T-helper 2 cell treated with Interferon-gamma antibody and Interleukin-4, amounts not matched to agents 5 μg/mL and 100 μg/mL, for 36 hours (primary cell): ENCODE results near the gene PRMT9.
A peak's percentile ranks its signal among the peaks of the same experiment; 100 is the strongest.

Source experiments
- DNase-seq: peaks from one replicate; pipeline ENCODE4 v3.0.0; 2021; ENCODE audit warnings: low spot score
- H3K27ac Mint-ChIP-seq: one replicate; pipeline ENCODE4 v1.8.0; 2021; ENCODE audit warnings: mild to moderate bottlenecking, mixed read lengths
- H3K27me3 Mint-ChIP-seq: one replicate; pipeline ENCODE4 v1.8.0; 2021; ENCODE audit warnings: low read depth, mixed read lengths
- H3K36me3 Mint-ChIP-seq: one replicate; pipeline ENCODE4 v1.8.0; 2021; ENCODE audit warnings: low read depth, mixed read lengths
- H3K4me1 Mint-ChIP-seq: one replicate; pipeline ENCODE4 v1.8.0; 2021; ENCODE audit warnings: low read depth, mixed read lengths
- H3K4me3 Mint-ChIP-seq: one replicate; pipeline ENCODE4 v1.8.0; 2022; ENCODE audit warnings: mild to moderate bottlenecking, moderate library complexity, mixed read lengths
- H3K9me3 Mint-ChIP-seq: one replicate; pipeline ENCODE4 v1.8.0; 2021; ENCODE audit warnings: mixed read lengths

The PRMT9 gene

DNA sequence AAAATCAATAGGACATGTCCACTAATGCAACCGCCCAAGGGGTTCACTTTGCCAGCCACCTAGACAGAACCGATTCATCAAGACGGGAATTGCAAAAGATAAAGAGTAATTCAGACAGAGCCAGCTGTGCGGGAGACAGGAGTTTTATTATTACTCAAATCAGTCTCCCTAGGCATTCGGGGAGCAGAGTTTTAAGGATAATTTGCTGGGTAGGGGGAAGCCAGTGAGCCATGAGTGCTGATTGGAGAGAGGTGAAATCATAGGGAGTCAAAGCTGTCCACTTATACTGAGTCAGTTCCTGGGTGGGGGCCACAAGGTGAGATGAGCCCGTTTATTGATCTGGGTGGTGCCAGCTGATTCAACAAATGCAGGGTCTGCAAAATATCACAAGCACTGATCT, 58.2 kb downstream of the PRMT9 start:
- H3K4me3 Mint-ChIP-seq: no peak overlapping the region
- no peaks in the 10 kb centered on the region for H3K27me3 Mint-ChIP-seq
- peaks cover 7% of the 10 kb centered on the region for H3K4me1 Mint-ChIP-seq

GRCh38 chr4:147620315-147620714, 63.6 kb downstream of the PRMT9 start:
- no peaks in the 10 kb centered on the region for H3K9me3 Mint-ChIP-seq

More for the DNA sequence above, 58.2 kb downstream of the PRMT9 start:
- DNase-seq: no peak
- Mint-ChIP-seq H3K9me3 (no peaks in the 10 kb centered on the region), H3K27ac (no peak overlapping the region), H3K36me3 (peaks cover 43% of the 10 kb centered on the region)

DNA sequence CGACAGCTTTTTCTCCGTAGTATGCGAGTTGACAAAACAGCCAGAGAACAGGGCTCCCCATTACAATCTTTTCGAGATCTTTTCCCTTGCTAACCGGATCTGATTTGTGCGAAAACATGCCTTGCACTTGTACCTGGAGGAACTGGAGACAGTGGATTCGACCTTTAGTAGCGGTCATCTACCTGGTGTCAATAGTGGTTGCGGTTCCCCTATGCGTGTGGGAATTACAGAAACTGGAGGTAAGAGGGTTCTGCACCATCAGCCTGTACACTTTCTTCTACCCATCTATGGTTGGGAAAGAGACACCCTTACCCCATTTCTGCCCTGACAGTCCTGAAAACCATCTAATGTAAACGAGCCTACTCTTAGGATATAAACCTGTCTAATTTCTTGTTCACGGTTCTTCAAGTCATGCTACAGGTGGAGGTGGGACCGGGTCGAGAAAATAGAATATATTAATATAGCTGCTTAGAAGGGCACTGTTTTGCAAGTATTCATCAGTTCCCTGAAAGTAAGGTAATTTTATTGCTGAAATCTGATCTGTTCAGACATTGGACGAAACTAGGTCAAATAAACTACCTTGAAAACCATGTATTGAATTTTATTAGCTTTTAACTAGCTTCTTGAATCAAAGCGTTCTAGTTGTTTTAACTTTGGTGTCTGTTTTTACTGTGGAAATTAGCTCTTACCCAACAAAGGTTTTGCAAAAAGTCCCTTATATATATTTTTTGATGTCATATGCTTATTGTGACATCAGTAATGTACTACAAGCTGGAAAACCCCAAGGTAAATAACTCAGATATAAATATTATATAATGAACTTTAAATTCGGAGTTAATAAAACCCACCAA, 65.9 kb downstream of the PRMT9 start:
- Mint-ChIP-seq H3K27me3 (peaks cover 17% of the 10 kb centered on the region), H3K36me3 (peaks cover 21% of the 10 kb centered on the region), H3K4me1 (peaks cover 27% of the 10 kb centered on the region), H3K27ac (peak overlapping the region; percentile 97), H3K4me3 (peak overlapping the region; percentile 92), H3K9me3 (no peaks in the 10 kb centered on the region)
- no peak for DNase-seq

More at GRCh38 chr4:147620315-147620714, 63.6 kb downstream of the PRMT9 start:
- DNase-seq: no peak
- Mint-ChIP-seq H3K36me3 (peaks cover 34% of the 10 kb centered on the region), H3K27me3 (peaks cover 2% of the 10 kb centered on the region), H3K4me1 (peaks cover 27% of the 10 kb centered on the region), H3K27ac (no peak overlapping the region), H3K4me3 (peak overlapping the region; percentile 33)

DNA sequence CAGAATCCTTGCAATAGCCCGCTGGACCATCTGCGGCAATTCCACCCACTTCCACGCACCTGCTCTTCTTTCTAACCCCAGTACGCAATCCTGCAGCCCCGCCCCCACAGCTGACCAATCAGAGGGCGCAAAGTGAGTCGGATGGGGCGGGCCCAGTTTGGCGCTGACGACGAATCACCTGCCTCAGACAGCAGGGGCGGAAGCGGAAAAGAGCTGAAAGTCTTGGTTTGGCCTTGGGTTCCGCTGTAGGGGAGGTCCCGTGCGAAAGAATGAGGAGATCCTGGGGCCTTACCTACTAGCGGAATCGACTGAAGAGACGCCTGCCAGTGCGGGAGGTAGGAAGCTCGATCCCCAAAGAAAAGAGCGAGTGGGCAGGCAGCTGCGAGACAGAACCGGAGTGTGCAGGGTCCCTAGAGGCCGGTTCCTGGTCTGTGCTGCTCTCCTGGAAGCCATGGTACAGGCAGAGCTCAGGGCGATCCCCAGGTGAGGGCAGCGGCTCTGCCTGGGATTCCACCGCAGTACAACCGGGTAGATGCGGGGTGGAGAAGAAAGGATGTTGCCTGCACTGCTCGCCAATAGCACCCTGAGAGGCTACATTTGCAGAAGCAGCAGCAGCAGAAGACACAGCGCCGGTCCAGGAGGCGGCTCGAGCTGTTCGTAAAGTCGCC, 66.7 kb downstream of the PRMT9 start, which contains the start of gene TMEM184C:
TSS of gene TMEM184C (plus strand) at position 225 of the 668 bp plus-strand sequence. CDS start 560 bp downstream, outside the sequence.
- H3K4me3 Mint-ChIP-seq: peak within 1 kb of the TSS; percentile 92
- no peaks in the 10 kb centered on the region for H3K9me3 Mint-ChIP-seq
- peaks cover 24% of the 10 kb centered on the region for H3K4me1 Mint-ChIP-seq
- peaks cover 18% of the 10 kb centered on the region for H3K27me3 Mint-ChIP-seq
- peak; percentile 97 for DNase-seq
- H3K27ac Mint-ChIP-seq: peak within 1 kb of the TSS; percentile 97
- H3K36me3 Mint-ChIP-seq: peaks cover 15% of the 10 kb centered on the region

DNA sequence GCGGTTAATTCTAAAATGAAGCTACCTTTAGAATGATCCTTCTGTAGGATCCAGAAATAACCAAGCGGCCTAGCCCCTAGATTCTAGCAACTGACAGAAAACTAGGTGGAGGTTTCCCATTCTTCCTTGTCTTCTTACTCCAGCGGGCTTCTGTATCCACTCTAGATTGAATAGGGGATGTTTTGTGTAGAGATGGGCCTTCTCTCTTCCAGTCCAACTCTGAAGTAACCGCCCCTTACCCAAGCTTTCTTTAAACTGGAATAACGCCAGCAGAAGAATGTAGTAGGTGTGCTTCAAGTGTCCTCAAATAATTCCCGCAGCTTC, 67.2 kb downstream of the PRMT9 start:
- Mint-ChIP-seq H3K27me3 (peaks cover 21% of the 10 kb centered on the region), H3K9me3 (no peaks in the 10 kb centered on the region), H3K27ac (peak overlapping the region; percentile 97), H3K4me3 (peak overlapping the region; percentile 92), H3K36me3 (peaks cover 15% of the 10 kb centered on the region), H3K4me1 (peaks cover 24% of the 10 kb centered on the region)
- DNase-seq: no peak

GRCh38 chr4:147610686-147611085, 73.3 kb downstream of the PRMT9 start:
- no peak overlapping the region for H3K4me3 Mint-ChIP-seq
- H3K4me1 Mint-ChIP-seq: no peaks in the 10 kb centered on the region
- DNase-seq: no peak
- H3K36me3 Mint-ChIP-seq: no peaks in the 10 kb centered on the region
- no peak overlapping the region for H3K27ac Mint-ChIP-seq
- H3K27me3 Mint-ChIP-seq: peaks cover 41% of the 10 kb centered on the region
- no peaks in the 10 kb centered on the region for H3K9me3 Mint-ChIP-seq

DNA sequence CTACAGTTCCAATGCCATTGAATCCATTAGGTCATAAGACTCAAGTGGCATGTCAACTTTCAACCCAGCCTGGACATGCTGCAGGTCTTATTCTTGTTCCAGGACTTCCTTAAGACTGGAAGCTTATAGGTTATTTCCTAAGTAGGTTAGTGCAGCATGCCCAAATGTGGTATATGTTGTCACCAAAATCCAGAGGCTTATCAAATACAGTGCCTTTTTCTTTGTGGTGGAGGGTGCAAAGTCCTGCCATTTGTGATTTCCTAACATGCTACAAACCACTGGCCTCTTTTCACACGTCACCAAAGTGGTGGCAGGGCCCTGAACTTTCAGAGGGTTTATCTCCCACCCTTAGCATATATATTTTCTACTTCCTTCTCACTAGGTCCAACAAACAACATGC, 76.5 kb downstream of the PRMT9 start:
- H3K9me3 Mint-ChIP-seq: no peaks in the 10 kb centered on the region
- no peak overlapping the region for H3K27ac Mint-ChIP-seq
- H3K4me3 Mint-ChIP-seq: no peak overlapping the region
- no peaks in the 10 kb centered on the region for H3K4me1 Mint-ChIP-seq
- H3K36me3 Mint-ChIP-seq: no peaks in the 10 kb centered on the region
- no peak for DNase-seq
- peaks cover 23% of the 10 kb centered on the region for H3K27me3 Mint-ChIP-seq

DNA sequence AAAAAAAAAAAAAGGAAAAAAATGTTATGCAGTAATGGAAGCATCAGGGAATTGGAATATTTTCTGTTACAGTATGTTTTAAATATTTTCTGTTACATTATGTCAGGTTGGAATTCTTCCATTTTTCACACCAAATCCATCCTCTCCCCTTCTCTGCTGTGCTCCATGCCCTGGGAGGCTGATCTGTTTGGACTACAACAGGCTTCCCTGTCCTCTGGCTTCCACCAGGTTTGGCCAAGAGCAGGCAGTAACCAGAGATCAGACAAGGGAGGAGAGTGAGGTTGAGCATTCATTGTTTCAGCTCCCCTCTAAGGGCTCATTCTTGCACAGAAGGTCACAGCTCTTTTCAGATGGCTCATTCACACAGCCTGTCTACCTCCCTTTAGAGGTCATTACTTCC, 78.5 kb downstream of the PRMT9 start:
- peaks cover 11% of the 10 kb centered on the region for H3K27me3 Mint-ChIP-seq
- H3K36me3 Mint-ChIP-seq: no peaks in the 10 kb centered on the region
- H3K27ac Mint-ChIP-seq: no peak overlapping the region
- no peak for DNase-seq
- no peaks in the 10 kb centered on the region for H3K4me1 Mint-ChIP-seq
- H3K9me3 Mint-ChIP-seq: no peaks in the 10 kb centered on the region
- no peak overlapping the region for H3K4me3 Mint-ChIP-seq

GRCh38 chr4:147599769-147600168, 84.2 kb downstream of the PRMT9 start:
- Mint-ChIP-seq H3K36me3 (no peaks in the 10 kb centered on the region), H3K4me1 (no peaks in the 10 kb centered on the region), H3K4me3 (no peak overlapping the region), H3K9me3 (no peaks in the 10 kb centered on the region), H3K27me3 (peaks cover 5% of the 10 kb centered on the region), H3K27ac (no peak overlapping the region)
- no peak for DNase-seq

- Mint-ChIP-seq H3K9me3 (no peaks in the 10 kb centered on the region), H3K4me1 (no peaks in the 10 kb centered on the region)
Observed at GRCh38 chr4:147599206-147599605, 84.8 kb downstream of the PRMT9 start.

DNA sequence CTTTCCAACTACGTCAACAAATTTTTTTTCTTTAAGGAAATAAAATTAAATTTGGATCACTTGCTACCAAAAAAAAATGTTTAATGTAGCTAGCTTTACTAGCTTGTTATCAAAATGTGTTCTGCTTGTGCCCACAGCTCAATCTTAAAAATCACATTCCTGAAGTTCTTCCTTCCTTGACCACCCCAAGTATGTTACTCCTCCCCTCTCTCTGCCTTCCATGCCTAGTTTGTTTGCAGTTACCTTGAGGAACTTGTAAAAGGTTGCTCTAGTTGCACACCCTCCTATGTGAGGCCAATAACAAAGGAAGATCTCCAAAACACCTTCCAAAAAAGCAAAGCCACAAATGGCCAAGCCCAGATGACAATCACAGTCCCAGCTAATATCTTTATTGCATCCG, 86.4 kb downstream of the PRMT9 start:
- Mint-ChIP-seq H3K4me3 (no peak overlapping the region), H3K27ac (no peak overlapping the region), H3K4me1 (no peaks in the 10 kb centered on the region), H3K27me3 (peaks cover 5% of the 10 kb centered on the region), H3K9me3 (no peaks in the 10 kb centered on the region), H3K36me3 (no peaks in the 10 kb centered on the region)
- DNase-seq: no peak

More at GRCh38 chr4:147599206-147599605, 84.8 kb downstream of the PRMT9 start:
- Mint-ChIP-seq H3K27ac (no peak overlapping the region), H3K4me3 (no peak overlapping the region), H3K27me3 (peaks cover 5% of the 10 kb centered on the region), H3K36me3 (no peaks in the 10 kb centered on the region)
- no peak for DNase-seq

GRCh38 chr4:147596981-147597380, 87.0 kb downstream of the PRMT9 start:
- no peak for DNase-seq
- H3K36me3 Mint-ChIP-seq: no peaks in the 10 kb centered on the region
- H3K4me3 Mint-ChIP-seq: no peak overlapping the region
- H3K27me3 Mint-ChIP-seq: peaks cover 5% of the 10 kb centered on the region
- no peaks in the 10 kb centered on the region for H3K9me3 Mint-ChIP-seq
- no peak overlapping the region for H3K27ac Mint-ChIP-seq
- no peaks in the 10 kb centered on the region for H3K4me1 Mint-ChIP-seq

- no peak overlapping the region for H3K4me3 Mint-ChIP-seq
Observed at GRCh38 chr4:147596377-147596776, 87.6 kb downstream of the PRMT9 start.

GRCh38 chr4:147594578-147594977, 89.4 kb downstream of the PRMT9 start:
- Mint-ChIP-seq H3K9me3 (no peaks in the 10 kb centered on the region), H3K27ac (no peak overlapping the region), H3K4me3 (no peak overlapping the region), H3K4me1 (peaks cover 2% of the 10 kb centered on the region), H3K27me3 (peaks cover 5% of the 10 kb centered on the region), H3K36me3 (no peaks in the 10 kb centered on the region)
- DNase-seq: no peak

More at GRCh38 chr4:147596377-147596776, 87.6 kb downstream of the PRMT9 start:
- no peaks in the 10 kb centered on the region for H3K9me3 Mint-ChIP-seq
- H3K27ac Mint-ChIP-seq: no peak overlapping the region
- no peaks in the 10 kb centered on the region for H3K4me1 Mint-ChIP-seq
- H3K36me3 Mint-ChIP-seq: no peaks in the 10 kb centered on the region
- DNase-seq: no peak
- peaks cover 5% of the 10 kb centered on the region for H3K27me3 Mint-ChIP-seq
